Erythroblast (primary cell): Measurements from ENCODE around the gene CDHR1.

ENCODE experiments used
- GATA1 ChIP-seq: IDR thresholded peaks from 2 replicates; pipeline ENCODE4 v1.6.1; 2011; ENCODE audit warnings: low read depth, mild to moderate bottlenecking, control low read depth, low read length, moderate library complexity
- POLR2A ChIP-seq: IDR thresholded peaks from 2 replicates; pipeline ENCODE4 v1.6.1; 2011; ENCODE audit warnings: mild to moderate bottlenecking, low read length

- TF ChIP-seq POLR2A (no peak), GATA1 (no peak)
Observed at GRCh38 chr10:84159076-84159685, 35.2 kb upstream of the CDHR1 start.
